Measurements from ENCODE around the gene CAPRIN1. TPM values are rescaled to one million over a fixed set of nuclear protein-coding genes. Genes with fewer than 3 reads are reported as not detected.

The CAPRIN1 gene
- total RNA-seq, 1 experiment from 2014 or later = 301 TPM

GRCh38 chr11:34036456-34036855, 15.1 kb upstream of the CAPRIN1 start:
- no peak overlapping the region for H2BK120ac ChIP-seq (ENCODE audit: low read depth, low read length, poor library complexity, severe bottlenecking)
- no CpG with 5 or more reads among the region's 1 CpG for WGBS (ENCODE audit: extremely low coverage, insufficient read length, low lambda C conversion rate)
- H3K36me3 Mint-ChIP-seq (ENCODE audit: insufficient read depth in 1 of 3, low read depth in 3 of 3) = no peaks in the 10 kb centered on the region

More at GRCh38 chr11:34036456-34036855, 15.1 kb upstream of the CAPRIN1 start:
- no peak overlapping the region for H2BK12ac ChIP-seq (ENCODE audit: insufficient read length, low read depth, low read length)
- no peak overlapping the region for H3K4me2 ChIP-seq (ENCODE audit: insufficient read depth, insufficient read length, low read length)
- H3K23me2 ChIP-seq (ENCODE audit: insufficient read length, low read depth, low read length, poor library complexity, severe bottlenecking) = no peaks in the 10 kb centered on the region
- H2AK5ac ChIP-seq (ENCODE audit: insufficient read length, low read length) = no peak overlapping the region
- no peaks in the 10 kb centered on the region; the same call in 1 of the 2 replicates for H3K27me3 Mint-ChIP-seq (ENCODE audit: low read depth)
- no peak overlapping the region for H3K4me3 Mint-ChIP-seq
- H3K9ac ChIP-seq (ENCODE audit: extremely low read depth, insufficient read length, low read length) = no peak overlapping the region
- no peak overlapping the region for H2BK5ac ChIP-seq (ENCODE audit: insufficient read length, low read length)
- no peaks in the 10 kb centered on the region for H4K20me1 ChIP-seq (ENCODE audit: control insufficient read depth, insufficient read depth, insufficient read length)
- H3K18ac ChIP-seq (ENCODE audit: insufficient read length, low read depth, low read length) = no peak overlapping the region
- H3K14ac ChIP-seq (ENCODE audit: insufficient read depth, low read length) = no peak overlapping the region
- no peak overlapping the region for H3T11ph ChIP-seq (ENCODE audit: low read length)
- no peak overlapping the region for H2BK20ac ChIP-seq (ENCODE audit: low read depth, low read length, poor library complexity, severe bottlenecking)
- no peaks in the 10 kb centered on the region for H3K27me3 ChIP-seq (ENCODE audit: insufficient read depth, low read length)
- no peak overlapping the region for H3K23ac ChIP-seq (ENCODE audit: insufficient read length, low read depth, low read length)
- no peaks in the 10 kb centered on the region for H3K9me3 Mint-ChIP-seq
- H3K4me1 ChIP-seq (ENCODE audit: insufficient read depth, low read length) = no peaks in the 10 kb centered on the region
- H3K27ac ChIP-seq (ENCODE audit: insufficient read length, low read depth, low read length) = no peak overlapping the region
- no peak overlapping the region for H4K91ac ChIP-seq (ENCODE audit: insufficient read length, low read depth, low read length)
- H3K79me2 ChIP-seq (ENCODE audit: insufficient read depth, low read length) = no peaks in the 10 kb centered on the region
- no peak for TF ChIP-seq CTCF (conservative IDR thresholded peaks at IDR 0.05)
- H3K56ac ChIP-seq (ENCODE audit: insufficient read length, low read depth, low read length) = no peak overlapping the region
- H3K4ac ChIP-seq (ENCODE audit: low read depth, low read length) = no peak overlapping the region
- H3K27ac Mint-ChIP-seq = no peak overlapping the region
- H3K4me1 Mint-ChIP-seq = no peaks in the 10 kb centered on the region
- no peak overlapping the region for H2AFZ ChIP-seq (ENCODE audit: low read length)
- H3K79me1 ChIP-seq (ENCODE audit: insufficient read depth, low read depth, low read length, poor library complexity, severe bottlenecking) = no peaks in the 10 kb centered on the region
- H4K5ac ChIP-seq (ENCODE audit: insufficient read length, low read depth, low read length) = no peak overlapping the region
- no peak overlapping the region for H4K8ac ChIP-seq (replicated peaks; ENCODE audit: insufficient read length, low read depth, low read length)
- no peak overlapping the region for H2BK15ac ChIP-seq (ENCODE audit: low read depth, low read length)
- no peaks in the 10 kb centered on the region for H3K9me3 ChIP-seq (ENCODE audit: control insufficient read depth, low read depth, low read length)
- no peak for DNase-seq
